ENCODE measurements around the gene RPN2. TPM values are rescaled to one million over a fixed set of nuclear protein-coding genes. Genes with fewer than 3 reads are reported as not detected.
A peak's percentile ranks its signal among the peaks of the same experiment; 100 is the strongest.

Gene RPN2
- polyA plus RNA-seq, 3 donors: 169 to 215 (median 199) TPM

DNA sequence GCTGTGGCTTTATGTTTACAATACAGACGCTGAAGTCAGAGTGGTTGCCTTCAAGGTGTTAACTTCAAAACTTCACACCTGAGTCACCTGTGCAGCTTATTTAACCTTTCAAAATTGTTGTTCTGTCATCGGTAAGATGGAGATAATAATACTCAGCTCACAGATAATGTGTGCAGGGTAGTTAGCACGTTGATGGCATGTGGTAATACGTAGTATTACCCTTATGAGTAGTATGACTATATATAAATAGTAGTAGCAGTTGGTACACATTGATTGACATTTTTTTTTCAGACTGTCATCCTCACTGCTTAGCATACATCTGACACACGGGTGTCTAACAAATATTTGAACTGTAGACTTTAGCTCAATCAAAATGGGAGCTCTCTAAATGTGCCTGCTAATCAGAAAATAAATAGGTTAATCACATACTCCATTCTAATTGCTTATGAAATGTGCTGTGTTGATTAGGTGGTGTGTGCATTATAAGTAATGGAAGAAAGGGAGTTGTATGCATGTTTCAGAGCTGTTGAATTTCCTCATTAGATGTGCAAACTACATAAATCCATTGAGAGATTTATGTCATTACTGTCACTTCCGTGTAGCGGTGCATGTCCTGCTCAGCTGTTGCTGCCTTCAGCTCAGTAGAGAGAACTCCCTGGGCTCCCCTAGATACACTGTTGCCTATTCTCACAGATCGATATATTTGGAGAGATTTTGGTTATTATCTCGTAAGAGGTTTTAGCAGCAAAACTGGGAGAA lies 11.4 kb downstream of the RPN2 start:
- H2AFZ ChIP-seq (ENCODE audit: insufficient read depth, low read depth, low read length, poor library complexity, severe bottlenecking): no peak overlapping the region
- WGBS (ENCODE audit: insufficient coverage): 83% methylated on average over 2 of the region's 9 CpGs
- H3K36me3 ChIP-seq (replicated peaks in 1 of 2; ENCODE audit: control insufficient read depth in 1 of 2, insufficient read depth in 2 of 2, low read length in 2 of 2): peaks cover 34 to 72% of the 10 kb centered on the region in 2 donors
- Mint-ChIP-seq H3K36me3 (peaks cover 54 to 68% of the 10 kb centered on the region in 2 donors), H3K27me3 (ENCODE audit: low read depth in 3 of 3) (no peaks in the 10 kb centered on the region), H3K4me3 (no peak overlapping the region), H3K27ac (peak overlapping the region in 4 of 7 donors; percentile 15 to 80 (median 48)), H3K4me1 (peaks cover 34% of the 10 kb centered on the region), H3K9me3 (peaks cover 0 to 2% (median 0%) of the 10 kb centered on the region in 7 donors)
- H3K4me3 ChIP-seq (replicated peaks in 1 of 3; ENCODE audit: low read depth in 2 of 3, low read length in 3 of 3): no peak overlapping the region
- no peak overlapping the region for H3K9ac ChIP-seq (ENCODE audit: insufficient read depth, low read length, poor library complexity, severe bottlenecking)
- H3K9me3 ChIP-seq (replicated peaks in 1 of 2; ENCODE audit: control insufficient read depth in 1 of 2, insufficient read depth in 1 of 2, low read length in 2 of 2): no peaks in the 10 kb centered on the region
- H3K4me1 ChIP-seq (ENCODE audit: control insufficient read depth in 1 of 2, insufficient read depth in 2 of 2, low read length in 2 of 2): no peaks in the 10 kb centered on the region
- H3K79me2 ChIP-seq (ENCODE audit: insufficient read depth, low read length): peaks cover 96% of the 10 kb centered on the region
- no peak for DNase-seq
- H4K20me1 ChIP-seq (ENCODE audit: insufficient read depth, low read length): peaks cover 87% of the 10 kb centered on the region
- TF ChIP-seq, protein P1, sequence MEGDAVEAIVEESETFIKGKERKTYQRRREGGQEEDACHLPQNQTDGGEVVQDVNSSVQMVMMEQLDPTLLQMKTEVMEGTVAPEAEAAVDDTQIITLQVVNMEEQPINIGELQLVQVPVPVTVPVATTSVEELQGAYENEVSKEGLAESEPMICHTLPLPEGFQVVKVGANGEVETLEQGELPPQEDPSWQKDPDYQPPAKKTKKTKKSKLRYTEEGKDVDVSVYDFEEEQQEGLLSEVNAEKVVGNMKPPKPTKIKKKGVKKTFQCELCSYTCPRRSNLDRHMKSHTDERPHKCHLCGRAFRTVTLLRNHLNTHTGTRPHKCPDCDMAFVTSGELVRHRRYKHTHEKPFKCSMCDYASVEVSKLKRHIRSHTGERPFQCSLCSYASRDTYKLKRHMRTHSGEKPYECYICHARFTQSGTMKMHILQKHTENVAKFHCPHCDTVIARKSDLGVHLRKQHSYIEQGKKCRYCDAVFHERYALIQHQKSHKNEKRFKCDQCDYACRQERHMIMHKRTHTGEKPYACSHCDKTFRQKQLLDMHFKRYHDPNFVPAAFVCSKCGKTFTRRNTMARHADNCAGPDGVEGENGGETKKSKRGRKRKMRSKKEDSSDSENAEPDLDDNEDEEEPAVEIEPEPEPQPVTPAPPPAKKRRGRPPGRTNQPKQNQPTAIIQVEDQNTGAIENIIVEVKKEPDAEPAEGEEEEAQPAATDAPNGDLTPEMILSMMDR (IDR thresholded peaks at IDR 0.05): no peak
- H3K4me2 ChIP-seq (replicated peaks; ENCODE audit: extremely low read depth, low read length, poor library complexity, severe bottlenecking): no peak overlapping the region
- intact Hi-C loops (cut with micrococcal nuclease): no loop called here
- H3K27me3 ChIP-seq (ENCODE audit: control insufficient read depth in 2 of 2, insufficient read depth in 2 of 2, low read length in 2 of 2): no peaks in the 10 kb centered on the region
- H3K27ac ChIP-seq (ENCODE audit: low read depth in 1 of 2, low read length in 2 of 2): peak overlapping the region in 1 of 2 donors; percentile 40

DNA sequence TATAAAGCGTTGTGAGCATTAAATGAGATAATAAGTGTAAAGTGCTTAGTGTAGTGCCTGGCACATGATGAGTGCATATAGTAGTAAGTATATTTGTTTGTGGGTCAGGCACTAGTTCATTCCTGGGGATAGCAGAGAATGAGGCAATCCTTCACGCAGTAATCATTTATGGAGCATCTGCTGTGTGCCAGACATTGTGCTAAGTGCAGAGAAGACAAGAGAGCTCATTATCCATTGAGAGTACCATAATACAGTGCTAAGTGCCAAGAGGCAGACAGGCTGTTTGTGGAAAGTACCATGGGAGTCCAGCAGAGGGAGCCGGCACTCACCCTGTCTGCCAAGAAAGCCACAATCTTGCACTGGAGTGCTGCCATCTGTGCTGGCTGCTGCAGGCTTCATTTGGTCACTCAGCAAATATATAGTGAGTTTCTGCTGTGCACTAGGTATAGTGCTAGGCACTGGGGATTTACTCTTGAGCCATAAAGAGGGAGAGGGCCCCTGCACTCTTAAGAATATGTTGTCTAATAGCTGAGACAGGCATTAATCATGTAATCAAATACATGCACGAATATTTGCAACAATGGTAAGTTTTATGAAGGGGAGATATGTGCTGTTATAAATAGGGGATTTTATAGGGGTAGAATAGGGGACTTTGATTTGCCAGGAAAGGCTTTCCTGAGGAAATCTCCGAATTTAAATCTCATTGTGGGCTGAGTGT lies 13.2 kb downstream of the RPN2 start:
- TF ChIP-seq, protein P1 (IDR thresholded peaks at IDR 0.05): peak; percentile 96
- Mint-ChIP-seq H3K27ac (peak overlapping the region in 2 of 7 donors; percentile 22 to 63), H3K36me3 (peaks cover 51 to 74% of the 10 kb centered on the region in 2 donors), H3K9me3 (peaks cover 0 to 2% (median 0%) of the 10 kb centered on the region in 7 donors), H3K4me1 (peaks cover 36% of the 10 kb centered on the region), H3K4me3 (no peak overlapping the region), H3K27me3 (ENCODE audit: low read depth in 3 of 3) (no peaks in the 10 kb centered on the region)
- Histone ChIP-seq H3K79me2 (ENCODE audit: insufficient read depth, low read length) (peaks cover 98% of the 10 kb centered on the region), H3K4me1 (ENCODE audit: control insufficient read depth in 1 of 2, insufficient read depth in 2 of 2, low read length in 2 of 2) (no peaks in the 10 kb centered on the region), H4K20me1 (ENCODE audit: insufficient read depth, low read length) (peaks cover 89% of the 10 kb centered on the region), H3K9ac (ENCODE audit: insufficient read depth, low read length, poor library complexity, severe bottlenecking) (no peak overlapping the region), H3K9me3 (replicated peaks in 1 of 2; ENCODE audit: control insufficient read depth in 1 of 2, insufficient read depth in 1 of 2, low read length in 2 of 2) (no peaks in the 10 kb centered on the region), H3K27me3 (ENCODE audit: control insufficient read depth in 2 of 2, insufficient read depth in 2 of 2, low read length in 2 of 2) (no peaks in the 10 kb centered on the region), H3K4me2 (replicated peaks; ENCODE audit: extremely low read depth, low read length, poor library complexity, severe bottlenecking) (no peak overlapping the region), H3K27ac (ENCODE audit: low read depth in 1 of 2, low read length in 2 of 2) (peak overlapping the region in 1 of 2 donors; percentile 31), H3K4me3 (replicated peaks in 1 of 3; ENCODE audit: low read depth in 2 of 3, low read length in 3 of 3) (no peak overlapping the region), H3K36me3 (replicated peaks in 1 of 2; ENCODE audit: control insufficient read depth in 1 of 2, insufficient read depth in 2 of 2, low read length in 2 of 2) (peaks cover 25 to 68% of the 10 kb centered on the region in 2 donors), H2AFZ (ENCODE audit: insufficient read depth, low read depth, low read length, poor library complexity, severe bottlenecking) (no peak overlapping the region)
- intact Hi-C loops (cut with micrococcal nuclease): loop anchor here in 1 of 2 donors (2.0 kb wide), 1 partner anchor 343 kb away; no protein-coding TSS in a partner anchor
- 13% methylated on average over 3 of the region's 5 CpGs for WGBS (ENCODE audit: insufficient coverage)
- DNase-seq: peak; percentile 38 to 62 (median 59)

Data from CD14-positive monocyte (primary cell).